ENCODE data around the gene CABP5.
"Not testable (repeated sequence)": the region's sequence is repeated elsewhere in the genome, so short reads cannot be mapped to it uniquely, and the experiment has no call there.

The CABP5 gene

GRCh38 chr19:48043675-48044258 lies at the start of gene CABP5:
Gene CABP5, minus strand, starts transcription at chr19:48044079. Its CDS starts 157 bp downstream, at chr19:48043922.
- Histone ChIP-seq H3K27me3 (ENCODE audit: insufficient read depth, low read depth, severe bottlenecking) (no peaks in the 10 kb centered on the region), H3K9me3 (ENCODE audit: severe bottlenecking) (peaks cover 12% of the 10 kb centered on the region), H3K27ac (peak within 1 kb of the TSS; percentile 84), H3K4me3 (ENCODE audit: low read depth, low read length) (peak within 1 kb of the TSS; percentile 26), H3K36me3 (peaks cover 10% of the 10 kb centered on the region; the same call in 1 of the 2 replicates)
- DNase-seq = peak; percentile 94
- TF ChIP-seq CTCF (IDR thresholded peaks at IDR 0.05; ENCODE audit: low read depth, low read length) = no peak

- not testable (repeated sequence) for H3K27me3 ChIP-seq (ENCODE audit: insufficient read depth, low read depth, severe bottlenecking)
Observed at GRCh38 chr19:48091111-48091718, 47.3 kb upstream of the CABP5 start.

GRCh38 chr19:48090281-48090802 lies 46.5 kb upstream of the CABP5 start:
- H3K36me3 ChIP-seq = 0 out of 2 replicates have a peak, but pooled peaks cover 3% of the 10 kb centered on the region
- H3K9me3 ChIP-seq (ENCODE audit: severe bottlenecking) = peaks cover 17% of the 10 kb centered on the region
- no peak for DNase-seq
- no peak overlapping the region for H3K27ac ChIP-seq
- H3K27me3 ChIP-seq (ENCODE audit: insufficient read depth, low read depth, severe bottlenecking) = no peaks in the 10 kb centered on the region
- no peak overlapping the region for H3K4me3 ChIP-seq (ENCODE audit: low read depth, low read length)
- TF ChIP-seq CTCF (IDR thresholded peaks at IDR 0.05; ENCODE audit: low read depth, low read length) = no peak

More at GRCh38 chr19:48091111-48091718, 47.3 kb upstream of the CABP5 start:
- not testable (repeated sequence) for H3K4me3 ChIP-seq (ENCODE audit: low read depth, low read length); H3K36me3 ChIP-seq; DNase-seq; H3K27ac ChIP-seq
- H3K9me3 ChIP-seq (ENCODE audit: severe bottlenecking) = peaks cover 11% of the 10 kb centered on the region

GRCh38 chr19:48088991-48089390 lies 45.1 kb upstream of the CABP5 start:
- H3K4me3 ChIP-seq (ENCODE audit: low read depth, low read length); H3K27me3 ChIP-seq (ENCODE audit: insufficient read depth, low read depth, severe bottlenecking); DNase-seq; H3K27ac ChIP-seq; H3K36me3 ChIP-seq: not testable (repeated sequence)
- H3K9me3 ChIP-seq (ENCODE audit: severe bottlenecking) = peaks cover 14% of the 10 kb centered on the region

- DNase-seq = peak; percentile 58
- TF ChIP-seq CTCF (IDR thresholded peaks at IDR 0.05; ENCODE audit: low read depth, low read length) = peak; percentile 73
- H3K36me3 ChIP-seq = no peaks in the 10 kb centered on the region
- no peaks in the 10 kb centered on the region for H3K27me3 ChIP-seq (ENCODE audit: insufficient read depth, low read depth, severe bottlenecking)
- peaks cover 8% of the 10 kb centered on the region for H3K9me3 ChIP-seq (ENCODE audit: severe bottlenecking)
- H3K4me3 ChIP-seq (ENCODE audit: low read depth, low read length) = no peak overlapping the region
- H3K27ac ChIP-seq = no peak overlapping the region
Observed at GRCh38 chr19:48085904-48086864, 42.3 kb upstream of the CABP5 start.

- Histone ChIP-seq H3K36me3 (no peaks in the 10 kb centered on the region), H3K27me3 (ENCODE audit: insufficient read depth, low read depth, severe bottlenecking) (no peaks in the 10 kb centered on the region), H3K4me3 (ENCODE audit: low read depth, low read length) (no peak overlapping the region), H3K9me3 (ENCODE audit: severe bottlenecking) (peaks cover 8% of the 10 kb centered on the region), H3K27ac (no peak overlapping the region)
- no peak for DNase-seq
- TF ChIP-seq CTCF (IDR thresholded peaks at IDR 0.05; ENCODE audit: low read depth, low read length) = no peak
Observed at GRCh38 chr19:48085076-48085475, 41.2 kb upstream of the CABP5 start.
